Right renal cortex interstitium (tissue), 3 donors: ENCODE measurements around the gene KDM6B. TPM values are rescaled to one million over a fixed set of nuclear protein-coding genes. Genes with fewer than 3 reads are reported as not detected.
A peak's percentile ranks its signal among the peaks of the same experiment; 100 is the strongest.
"Not testable (repeated sequence)": the region's sequence is repeated elsewhere in the genome, so short reads cannot be mapped to it uniquely, and the experiment has no call there.

Source experiments
- DNase-seq, 3 donors: peaks; one replicate each; pipeline ENCODE4 v3.0.0-alpha.2; 2013; ENCODE audit warnings: low read depth in 3 of 3, low spot score in 2 of 3
- polyA plus RNA-seq, 3 donors: library from polyadenylated mRNA; unstranded; fragments of 120-200 nt; gene quantifications; one replicate each; pipeline ENCODE4 v1.2.1, GENCODE V29; 2013; ENCODE audit not compliant: insufficient read length in 3 of 3

KDM6B gene, protein sequence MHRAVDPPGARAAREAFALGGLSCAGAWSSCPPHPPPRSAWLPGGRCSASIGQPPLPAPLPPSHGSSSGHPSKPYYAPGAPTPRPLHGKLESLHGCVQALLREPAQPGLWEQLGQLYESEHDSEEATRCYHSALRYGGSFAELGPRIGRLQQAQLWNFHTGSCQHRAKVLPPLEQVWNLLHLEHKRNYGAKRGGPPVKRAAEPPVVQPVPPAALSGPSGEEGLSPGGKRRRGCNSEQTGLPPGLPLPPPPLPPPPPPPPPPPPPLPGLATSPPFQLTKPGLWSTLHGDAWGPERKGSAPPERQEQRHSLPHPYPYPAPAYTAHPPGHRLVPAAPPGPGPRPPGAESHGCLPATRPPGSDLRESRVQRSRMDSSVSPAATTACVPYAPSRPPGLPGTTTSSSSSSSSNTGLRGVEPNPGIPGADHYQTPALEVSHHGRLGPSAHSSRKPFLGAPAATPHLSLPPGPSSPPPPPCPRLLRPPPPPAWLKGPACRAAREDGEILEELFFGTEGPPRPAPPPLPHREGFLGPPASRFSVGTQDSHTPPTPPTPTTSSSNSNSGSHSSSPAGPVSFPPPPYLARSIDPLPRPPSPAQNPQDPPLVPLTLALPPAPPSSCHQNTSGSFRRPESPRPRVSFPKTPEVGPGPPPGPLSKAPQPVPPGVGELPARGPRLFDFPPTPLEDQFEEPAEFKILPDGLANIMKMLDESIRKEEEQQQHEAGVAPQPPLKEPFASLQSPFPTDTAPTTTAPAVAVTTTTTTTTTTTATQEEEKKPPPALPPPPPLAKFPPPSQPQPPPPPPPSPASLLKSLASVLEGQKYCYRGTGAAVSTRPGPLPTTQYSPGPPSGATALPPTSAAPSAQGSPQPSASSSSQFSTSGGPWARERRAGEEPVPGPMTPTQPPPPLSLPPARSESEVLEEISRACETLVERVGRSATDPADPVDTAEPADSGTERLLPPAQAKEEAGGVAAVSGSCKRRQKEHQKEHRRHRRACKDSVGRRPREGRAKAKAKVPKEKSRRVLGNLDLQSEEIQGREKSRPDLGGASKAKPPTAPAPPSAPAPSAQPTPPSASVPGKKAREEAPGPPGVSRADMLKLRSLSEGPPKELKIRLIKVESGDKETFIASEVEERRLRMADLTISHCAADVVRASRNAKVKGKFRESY (N-terminal part only)
- polyA plus RNA-seq: 10 to 100 TPM; 15.3 to 18.3 (median 17.9) TPM

DNA sequence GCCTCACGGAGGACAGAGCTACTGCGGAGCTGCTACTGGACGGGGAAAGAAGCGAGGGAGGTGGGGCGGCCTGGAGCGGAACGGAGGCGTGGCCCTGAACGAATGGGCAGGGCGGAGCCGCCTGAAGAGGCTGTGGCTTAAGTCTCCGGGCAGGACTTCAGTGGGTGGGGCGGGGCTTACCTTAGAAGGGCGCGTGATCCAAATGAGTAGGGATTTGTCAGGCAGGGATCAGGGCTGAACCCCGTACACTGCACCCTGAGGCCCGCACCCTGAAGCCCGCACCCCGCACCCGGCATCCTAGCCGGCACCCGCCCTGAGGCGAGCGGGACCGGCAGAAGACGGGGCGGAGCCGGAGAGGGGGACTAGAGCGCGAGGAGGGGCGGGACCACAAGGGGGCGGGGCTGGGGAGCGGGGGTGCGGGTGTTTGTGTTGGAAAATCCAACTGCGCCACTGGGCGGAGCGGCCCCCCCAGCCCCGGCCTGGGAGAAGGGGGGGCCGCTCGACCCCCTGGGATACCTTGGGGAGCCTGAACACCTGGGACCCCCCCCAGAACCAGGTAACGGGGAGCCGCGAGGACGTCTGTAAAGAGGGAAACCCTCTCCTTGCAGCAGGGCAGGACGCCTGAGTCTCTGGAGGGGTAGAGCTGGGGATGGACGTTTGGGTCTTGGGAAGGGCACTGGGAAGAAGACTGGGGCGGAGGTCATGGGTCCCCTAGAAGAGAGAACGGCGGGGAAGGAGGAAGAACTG is at the start of gene KDM6B:
TSS of gene KDM6B (plus strand) at position 423 of the 747 bp plus-strand sequence. CDS start 11,338 bp downstream, outside the sequence.
- DNase-seq: peak in 1 of 3 donors; percentile 90

DNA sequence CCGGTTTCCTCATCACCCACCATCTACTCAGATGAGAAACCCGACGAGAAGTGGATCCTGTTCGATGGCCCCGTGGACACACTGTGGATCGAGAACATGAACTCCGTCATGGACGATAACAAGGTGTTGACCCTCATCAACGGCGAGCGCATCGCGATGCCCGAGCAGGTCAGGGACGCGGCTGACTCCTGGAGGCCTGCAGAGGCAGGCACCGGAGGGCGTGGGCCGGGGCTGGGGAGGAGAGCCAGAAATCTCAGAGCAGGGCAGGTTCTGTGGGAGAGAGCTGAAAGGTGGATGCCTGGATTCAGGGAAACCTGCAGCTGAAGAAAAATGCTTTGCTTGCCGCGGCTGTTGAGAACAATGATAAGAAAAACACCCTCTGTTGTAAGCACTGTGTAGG is 47.2 kb upstream of the KDM6B start:
- DNase-seq: no peak

DNA sequence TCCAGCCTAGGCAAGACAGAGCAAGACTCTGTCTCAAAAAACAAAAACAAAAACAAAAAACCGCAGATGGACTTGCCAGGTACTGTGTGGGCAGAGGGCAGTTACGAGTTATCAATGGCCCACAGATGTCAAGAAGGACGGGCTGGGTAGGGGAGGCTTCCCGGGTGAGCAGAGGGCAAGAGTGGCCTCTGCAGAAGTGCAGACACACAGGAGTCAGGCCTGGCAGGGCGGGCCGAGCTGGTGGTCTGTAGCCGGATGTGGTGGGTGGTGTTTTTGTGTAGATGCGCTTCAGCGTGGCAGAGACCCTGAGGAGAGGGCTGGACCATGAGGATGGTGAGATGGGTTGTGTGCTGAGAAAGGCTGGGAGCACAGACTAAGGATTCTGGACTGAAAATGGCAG is 44.9 kb upstream of the KDM6B start:
- DNase-seq: no peak

DNA sequence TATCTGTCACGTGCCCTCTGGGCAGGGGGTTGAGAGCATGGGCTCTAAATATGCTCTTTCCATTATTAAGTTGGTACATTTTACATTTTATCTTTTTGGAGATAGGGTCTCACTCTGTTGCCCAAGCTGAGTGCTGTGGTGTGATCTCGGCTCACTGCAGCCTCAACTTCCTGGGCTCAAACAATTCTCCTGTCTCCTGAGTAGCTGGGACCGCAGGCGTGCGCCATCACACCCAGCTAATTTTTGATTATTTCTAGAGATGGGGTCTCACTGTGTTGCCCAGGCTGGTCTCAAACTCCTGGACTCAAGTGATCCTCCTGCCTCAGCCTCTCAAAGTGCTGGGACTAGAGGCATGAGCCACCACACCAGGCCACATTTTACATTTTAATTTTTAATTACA is 43.9 kb upstream of the KDM6B start:
- DNase-seq: no peak

DNA sequence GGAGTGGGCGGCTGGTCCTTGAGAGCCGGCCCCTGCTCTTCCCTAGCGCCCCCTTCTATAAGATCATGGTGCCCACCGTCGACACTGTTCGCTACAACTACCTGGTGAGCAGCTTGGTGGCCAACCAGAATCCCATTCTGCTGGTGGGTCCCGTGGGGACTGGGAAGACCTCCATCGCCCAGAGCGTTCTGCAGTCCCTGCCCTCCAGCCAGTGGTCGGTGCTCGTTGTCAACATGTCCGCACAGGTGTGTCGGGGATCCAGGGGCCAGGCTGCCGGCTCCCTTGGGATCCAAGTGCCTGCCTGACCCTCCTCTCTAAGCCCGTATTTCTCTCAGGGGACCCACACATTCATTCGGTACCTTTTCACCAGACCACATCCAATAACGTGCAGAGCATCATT is 41.4 kb upstream of the KDM6B start:
- no peak for DNase-seq

DNA sequence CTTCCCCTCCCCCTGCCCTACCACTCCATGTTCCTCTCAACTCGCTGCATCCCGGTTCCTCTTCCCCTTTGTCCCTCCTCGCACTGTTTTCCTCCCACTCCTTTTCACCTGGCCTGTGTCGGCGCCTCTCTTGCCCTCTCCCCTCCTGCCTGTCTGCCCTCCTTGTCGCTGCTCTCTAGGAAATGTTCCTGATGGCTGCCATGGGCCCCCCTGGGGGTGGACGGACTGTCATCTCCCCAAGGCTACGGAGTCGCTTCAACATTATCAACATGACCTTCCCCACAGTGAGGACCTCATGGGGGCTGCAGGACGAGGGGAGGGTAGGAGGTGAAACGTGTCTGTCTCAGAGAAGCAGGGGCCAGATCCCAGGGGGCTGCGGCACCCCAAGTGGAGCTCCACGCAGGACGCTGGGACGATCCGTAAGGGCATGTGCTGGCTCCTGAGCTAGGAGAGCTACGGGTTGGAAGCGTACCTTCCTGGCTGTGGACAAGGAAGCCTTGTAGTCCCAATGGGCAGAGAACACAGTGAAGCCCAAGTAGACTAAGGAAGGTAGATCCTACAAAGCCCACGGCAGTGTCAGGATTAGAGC is 39.8 kb upstream of the KDM6B start:
- DNase-seq: no peak

DNA sequence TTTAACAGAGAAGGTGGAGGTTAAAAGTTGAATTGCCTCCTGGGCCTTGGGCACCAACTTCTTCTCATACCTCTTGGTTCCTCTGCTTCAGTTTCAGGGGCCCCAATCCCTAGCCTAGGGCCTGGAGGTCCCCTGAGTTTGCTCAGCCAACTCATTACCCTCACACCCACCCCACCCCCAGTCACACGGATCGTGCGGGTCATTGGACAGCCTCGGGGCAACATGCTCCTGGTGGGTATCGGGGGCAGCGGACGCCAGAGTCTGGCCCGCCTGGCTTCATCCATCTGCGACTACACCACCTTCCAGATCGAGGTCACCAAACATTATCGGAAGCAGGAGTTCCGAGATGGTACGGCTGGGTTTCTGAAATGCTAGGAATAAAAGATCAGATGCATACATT is 36.0 kb upstream of the KDM6B start:
- DNase-seq: no peak

DNA sequence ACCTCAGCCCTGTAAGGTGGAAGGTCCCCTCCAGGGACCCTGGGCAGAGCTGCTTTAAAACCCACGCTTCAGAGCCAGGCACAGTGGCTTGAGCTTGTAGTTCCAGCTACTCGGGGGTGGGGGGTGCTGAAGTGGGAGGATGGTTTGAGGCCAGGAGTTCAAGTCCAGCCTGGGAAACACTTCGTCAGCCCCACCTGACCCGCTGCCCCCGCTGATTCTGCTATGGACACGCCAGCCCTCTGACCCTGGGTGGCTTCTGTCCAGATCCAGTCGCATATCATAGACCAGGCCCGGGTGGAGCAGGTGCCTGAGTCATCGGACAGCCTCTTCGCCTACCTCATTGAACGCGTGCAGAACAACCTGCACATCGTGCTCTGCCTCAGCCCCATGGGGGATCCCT is 35.2 kb upstream of the KDM6B start:
- no peak for DNase-seq

DNA sequence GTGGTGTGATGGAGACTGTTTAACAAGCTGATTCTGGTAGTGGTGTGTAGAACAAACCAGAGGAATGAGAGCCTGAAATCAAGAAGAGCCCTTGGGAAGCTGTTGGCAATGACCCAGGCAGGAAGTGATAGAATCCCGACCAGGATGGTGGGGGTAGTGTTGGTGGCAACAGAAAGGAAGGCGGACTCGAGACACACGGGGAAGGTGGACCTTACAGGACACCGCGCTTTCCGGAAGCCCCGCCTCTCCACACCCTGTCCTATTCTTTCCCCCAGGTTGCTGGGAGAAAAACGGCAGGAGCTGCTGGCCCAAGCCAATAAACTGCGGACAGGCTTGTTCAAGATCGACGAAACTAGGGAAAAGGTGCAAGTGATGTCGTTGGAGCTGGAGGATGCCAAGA is 30.0 kb upstream of the KDM6B start:
- DNase-seq: no peak

DNA sequence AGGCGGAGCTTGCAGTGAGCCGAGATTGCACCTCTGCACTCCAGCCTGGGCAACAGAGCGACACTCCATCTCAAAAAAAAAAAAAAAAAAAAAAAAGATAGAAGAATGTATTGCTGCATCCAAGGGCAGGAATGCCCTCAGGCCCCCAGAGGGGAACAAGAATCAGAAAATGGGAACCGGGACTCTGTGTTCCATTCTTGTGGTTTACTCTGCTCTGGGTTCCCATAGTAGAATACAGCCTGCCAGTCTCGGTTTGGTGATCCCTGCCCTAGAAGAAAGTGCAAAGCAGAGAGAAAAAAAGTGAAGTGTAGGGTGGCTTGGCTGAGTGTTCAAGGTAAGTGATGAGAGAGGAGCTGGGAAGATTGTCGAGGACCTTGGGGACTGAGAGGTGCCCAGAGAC is 27.4 kb upstream of the KDM6B start:
- no peak for DNase-seq

DNA sequence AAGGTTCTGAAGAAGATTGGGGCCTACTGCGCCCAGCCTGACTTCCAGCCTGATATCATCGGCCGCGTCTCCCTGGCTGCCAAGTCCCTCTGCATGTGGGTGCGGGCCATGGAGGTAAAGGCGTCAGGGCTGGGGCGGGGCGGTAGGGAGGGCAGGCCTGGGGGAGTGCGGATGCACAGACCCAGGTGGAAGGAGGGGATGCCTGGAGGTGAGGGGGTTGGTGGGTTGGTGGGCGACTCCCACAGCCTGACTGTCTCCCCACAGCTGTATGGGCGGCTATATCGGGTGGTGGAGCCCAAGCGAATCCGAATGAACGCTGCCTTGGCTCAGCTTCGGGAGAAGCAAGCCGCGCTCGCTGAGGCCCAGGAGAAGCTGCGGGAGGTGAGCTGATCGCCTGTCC is 26.8 kb upstream of the KDM6B start:
- no peak for DNase-seq

DNA sequence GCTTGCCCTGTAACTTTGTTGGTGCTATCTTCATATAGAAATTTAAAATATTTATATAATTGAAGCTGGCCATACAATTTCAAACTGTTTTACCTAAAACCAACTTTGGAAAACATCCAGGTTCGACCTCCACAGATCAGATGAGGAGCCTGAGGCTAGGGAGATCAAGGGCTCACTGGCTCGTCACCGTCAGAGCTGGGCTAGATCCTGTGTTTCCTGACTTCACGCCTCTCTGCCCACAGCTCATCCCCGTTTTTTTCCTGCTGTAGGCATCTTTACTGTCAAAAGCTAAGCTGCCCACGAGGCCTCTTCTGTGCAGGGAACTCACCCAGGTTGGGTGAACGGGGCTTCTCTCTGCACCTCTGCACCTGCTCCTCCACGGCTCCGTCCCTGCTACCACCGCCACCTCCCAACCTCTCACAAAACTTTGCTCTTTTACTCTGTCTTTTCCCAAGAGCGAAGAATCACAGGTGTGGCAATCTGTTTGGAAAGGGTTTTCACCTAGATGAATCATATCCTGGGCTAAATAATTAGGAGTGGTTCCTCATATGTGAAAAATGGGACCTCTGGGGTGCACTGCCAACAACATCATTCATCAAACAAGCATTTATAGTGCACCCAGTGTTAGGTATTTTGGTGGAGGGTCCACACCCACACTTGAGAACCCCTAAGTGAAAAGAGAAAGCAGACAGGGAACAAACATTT is 24.8 kb upstream of the KDM6B start:
- no peak for DNase-seq

DNA sequence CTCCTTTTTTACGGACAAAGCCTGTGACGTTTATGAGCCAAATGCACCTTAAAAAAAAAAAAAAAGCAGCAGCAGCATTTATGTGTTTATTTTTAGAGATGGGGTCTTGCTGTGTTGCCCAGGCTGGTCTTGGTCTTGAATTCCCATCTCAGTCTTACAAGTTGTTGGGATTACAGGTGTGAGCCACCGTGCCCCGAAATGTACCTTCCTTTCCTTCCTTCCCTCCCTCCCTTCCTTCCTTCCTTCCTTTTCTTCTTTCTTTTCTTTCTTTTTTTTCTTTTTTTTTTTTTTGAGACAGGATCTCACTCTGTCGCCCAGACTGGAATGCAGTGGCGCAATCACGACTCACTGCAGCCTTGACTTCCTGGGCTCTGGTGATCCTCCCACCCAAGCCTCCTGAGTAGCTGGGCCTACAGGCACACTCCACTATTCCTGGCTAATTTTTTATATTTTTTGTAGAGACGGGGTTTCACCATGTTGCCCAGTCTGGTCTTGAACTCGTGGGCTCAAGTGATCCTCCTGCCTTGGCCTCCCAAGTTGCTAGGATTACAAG is 24.1 kb upstream of the KDM6B start:
- not testable (repeated sequence) for DNase-seq

DNA sequence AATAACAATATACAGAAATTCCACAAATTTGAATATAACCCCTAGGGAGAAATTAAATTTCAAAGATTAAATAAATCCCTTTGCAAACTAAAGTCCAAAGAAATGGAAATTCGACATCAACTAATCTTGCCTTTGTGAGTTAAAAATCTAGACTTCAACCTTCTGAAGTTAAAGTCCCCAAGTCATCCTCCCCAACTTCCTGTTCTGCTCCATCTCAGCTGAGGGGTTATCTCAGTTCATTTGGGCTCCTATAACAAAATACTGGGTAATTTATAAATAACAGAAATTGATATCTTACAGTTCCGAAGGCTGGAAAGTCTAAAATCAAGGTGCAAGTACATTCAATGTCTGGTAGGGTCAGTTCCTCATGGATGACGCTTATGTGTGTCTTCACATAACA is 22.8 kb upstream of the KDM6B start:
- DNase-seq: no peak

DNA sequence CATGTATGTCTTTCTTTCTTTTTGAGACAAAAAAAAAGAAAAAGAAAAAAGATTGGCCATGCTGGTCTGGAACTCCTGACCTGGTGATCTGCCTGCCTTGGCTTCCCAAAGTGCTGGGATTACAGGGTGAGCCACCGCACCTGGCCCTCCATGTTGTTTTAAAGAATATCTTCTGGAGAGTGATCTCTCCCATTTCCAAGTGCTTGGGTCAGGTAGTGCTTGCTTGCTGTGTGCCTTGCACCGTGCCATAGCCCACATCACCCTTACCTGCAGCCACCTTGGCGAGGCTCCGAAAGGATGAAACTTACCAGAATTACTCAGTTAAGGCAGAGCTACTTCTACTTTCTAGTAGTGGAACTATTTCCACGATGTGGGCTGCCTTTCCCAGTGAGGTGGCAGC is 19.0 kb upstream of the KDM6B start:
- DNase-seq: no peak

DNA sequence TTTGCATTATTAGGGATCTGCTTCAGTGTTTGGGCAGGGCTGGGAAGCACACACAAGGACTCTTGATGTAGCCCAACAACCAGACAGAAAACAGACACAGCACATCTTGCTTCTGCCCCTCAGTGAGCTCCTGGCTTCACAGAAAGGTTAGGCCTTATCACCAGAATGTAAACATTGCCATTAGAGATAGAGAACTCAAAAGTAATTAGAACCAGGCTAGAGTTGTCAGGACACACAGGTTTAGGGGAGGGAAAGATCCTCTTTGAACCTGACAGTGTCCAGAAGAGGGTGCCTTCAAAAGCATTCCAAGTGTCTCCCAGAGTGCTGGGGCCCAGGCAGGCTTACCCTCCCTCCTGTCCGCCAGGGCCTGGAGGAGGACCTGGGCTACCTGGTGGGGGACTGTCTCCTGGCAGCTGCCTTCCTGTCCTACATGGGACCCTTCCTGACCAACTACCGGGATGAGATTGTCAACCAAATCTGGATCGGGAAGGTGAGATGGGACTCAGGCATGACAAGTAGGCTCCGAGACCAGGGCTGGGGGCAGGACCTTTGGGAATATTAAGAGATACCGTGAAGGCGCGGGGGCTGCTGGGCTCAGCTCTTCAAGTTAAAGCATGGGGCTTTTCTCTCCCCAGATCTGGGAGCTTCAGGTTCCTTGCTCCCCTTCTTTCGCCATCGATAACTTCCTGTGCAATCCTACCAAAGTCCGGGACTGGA is 16.9 kb upstream of the KDM6B start:
- DNase-seq: no peak

DNA sequence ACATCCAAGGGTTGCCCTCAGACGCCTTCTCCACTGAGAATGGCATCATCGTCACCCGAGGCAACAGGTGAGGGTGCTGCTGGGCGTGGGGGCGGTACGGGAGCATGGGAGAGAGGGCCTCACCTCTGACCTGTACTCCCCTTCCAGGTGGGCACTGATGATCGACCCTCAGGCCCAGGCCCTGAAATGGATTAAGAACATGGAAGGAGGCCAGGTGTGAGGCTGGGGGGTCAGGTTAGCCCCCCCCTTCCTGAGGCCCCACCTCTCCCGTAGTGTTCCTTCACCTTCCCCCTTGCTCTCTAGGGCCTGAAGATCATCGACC is 16.4 kb upstream of the KDM6B start:
- no peak for DNase-seq

DNA sequence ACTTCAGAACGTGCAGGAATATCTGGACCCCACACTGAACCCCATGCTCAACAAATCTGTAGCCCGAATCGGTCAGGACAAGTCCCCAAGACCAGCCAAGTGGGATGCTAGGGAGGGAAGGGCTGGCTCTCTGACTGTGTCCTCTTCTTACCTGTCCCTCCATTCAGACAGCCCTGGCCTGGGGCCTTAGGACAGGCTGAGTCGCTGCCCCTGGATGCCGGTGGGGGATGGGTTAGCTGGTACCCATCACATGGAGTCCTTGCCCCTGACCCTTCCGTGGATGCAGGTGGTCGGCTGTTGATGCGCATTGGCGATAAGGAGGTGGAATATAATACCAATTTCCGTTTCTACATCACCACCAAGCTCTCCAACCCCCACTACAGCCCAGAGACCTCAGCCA is 16.0 kb upstream of the KDM6B start:
- no peak for DNase-seq
